Psoas muscle (tissue), 8 donors: Measurements from ENCODE around the gene LTK. TPM values are rescaled to one million over a fixed set of nuclear protein-coding genes. Genes with fewer than 3 reads are reported as not detected.
A peak's percentile ranks its signal among the peaks of the same experiment; 100 is the strongest.
"Not testable (repeated sequence)": the region's sequence is repeated elsewhere in the genome, so short reads cannot be mapped to it uniquely, and the experiment has no call there.

ENCODE experiments used
- ATAC-seq, 4 donors: fragments of 200-7000 bp; cut with Tn5 transposase; one replicate each; pipeline ENCODE4 v1.9.1; 2020; ENCODE audit warnings: moderate library complexity in 3 of 4, mild to moderate bottlenecking in 2 of 4
- DNase-seq, 2 donors: peaks; one replicate each; pipeline ENCODE4 v3.0.0-alpha.2; 2020
- H3K27ac ChIP-seq: fragments of 200-600 bp; one replicate; pipeline ENCODE4 v1.8.0; 2022
- H3K27me3 ChIP-seq, 3 donors: fragments of 200-600 bp in 1 of 3; one replicate each; pipeline versions ENCODE4 v1.6.1 to v1.8.0; 2013 to 2022; ENCODE audit warnings: low read length in 2 of 3, mild to moderate bottlenecking in 2 of 3, moderate library complexity in 1 of 3; ENCODE audit not compliant: insufficient read depth in 3 of 3
- H3K36me3 ChIP-seq, 2 donors: fragments of 200-600 bp in 1 of 2; one replicate each; pipeline versions ENCODE4 v1.6.1 to v1.8.0; 2013 to 2022; ENCODE audit warnings: low read depth in 1 of 2, mild to moderate bottlenecking in 1 of 2, moderate library complexity in 1 of 2; ENCODE audit not compliant: insufficient read depth in 1 of 2
- H3K4me1 ChIP-seq: fragments of 200-600 bp; one replicate; pipeline ENCODE4 v1.8.0; 2022
- H3K4me3 ChIP-seq: fragments of 200-600 bp; one replicate; pipeline ENCODE4 v1.8.0; 2022; ENCODE audit warnings: mild to moderate bottlenecking
- H3K9me3 ChIP-seq: fragments of 200-600 bp; one replicate; pipeline ENCODE4 v1.8.0; 2022
- WGBS, 3 donors: extraction: QIAGEN DNeasy Blood & Tissue Kit; methylation state at CpG; one replicate each; pipeline versions ENCODE4 v1.1.6 to v1.1.7; 2013; 5-methylcytosine and 5-hydroxymethylcytosine counted together
- intact Hi-C, 2 donors: fragments of 100-400 bp; cut with DNase I; formaldehyde crosslinking; loops; one replicate each; pipeline versions ENCODE4 v1.11.0 to v1.14.2; 2022
- polyA plus RNA-seq, 3 donors: library from polyadenylated mRNA; stranded (reverse); fragments of 200-250 nt; gene quantifications; one replicate each; pipeline ENCODE4 v1.2.3, GENCODE V29; 2013
- total RNA-seq, 4 donors: library from RNA; stranded (reverse); fragmentation: NEBNext Ultra II Directional in 2 of 4; extraction: Animal tissue kit (Norgen Biotek cat#: 25700) in 2 of 4; gene quantifications; one replicate each; pipeline versions ENCODE4 v1.2.1 to v1.2.4, GENCODE V29; 2021 to 2023
- TF ChIP-seq, protein P1 (sequence below): fragments of 200-600 bp; IDR thresholded peaks from one replicate; pipeline ENCODE4 v1.8.0; 2022; ENCODE audit warnings: antibody characterized with exemption
- donor health status: healthy with polysubstance abuse.
- donor health status: DM: no; HTN: no; CAD: no; lungs with moderate emphysema.
- donor health status: Bipolar disorder and iron deficiency.
- donor health status: healthy.
- donor health status: DM: yes; HTN: yes; CAD: no.
- donor health status: DM: no; HTN: no; CAD: no.
- donor health status: DM: no; HTN: no; CAD: no.
- donor health status: DM: yes; HTN: yes; CAD: no.

The LTK gene
- total and polyA plus RNA-seq, 7 donors = 0.05 to 1.1 (median 0.14) TPM; not detected in 1

DNA sequence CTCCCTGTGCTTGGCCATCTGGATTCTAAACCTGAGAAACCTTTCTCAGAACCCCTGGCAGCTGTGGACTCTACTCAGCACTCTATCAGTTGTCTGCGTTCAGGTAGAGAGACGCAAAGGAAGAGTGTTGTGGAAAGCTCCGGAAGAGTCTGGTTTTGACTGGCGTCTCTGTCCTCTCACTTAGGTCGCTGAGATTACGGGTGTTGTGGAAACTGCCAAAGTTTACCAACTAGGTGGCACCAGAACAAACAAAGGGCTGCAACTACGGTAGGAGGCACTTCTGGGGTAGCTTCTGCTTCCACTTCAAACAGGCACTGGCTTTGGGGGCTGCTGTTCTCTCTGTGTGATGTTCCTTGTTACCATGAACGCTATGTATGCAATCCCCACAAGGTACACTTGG lies 39.2 kb downstream of the LTK start:
- TF ChIP-seq, protein P1, sequence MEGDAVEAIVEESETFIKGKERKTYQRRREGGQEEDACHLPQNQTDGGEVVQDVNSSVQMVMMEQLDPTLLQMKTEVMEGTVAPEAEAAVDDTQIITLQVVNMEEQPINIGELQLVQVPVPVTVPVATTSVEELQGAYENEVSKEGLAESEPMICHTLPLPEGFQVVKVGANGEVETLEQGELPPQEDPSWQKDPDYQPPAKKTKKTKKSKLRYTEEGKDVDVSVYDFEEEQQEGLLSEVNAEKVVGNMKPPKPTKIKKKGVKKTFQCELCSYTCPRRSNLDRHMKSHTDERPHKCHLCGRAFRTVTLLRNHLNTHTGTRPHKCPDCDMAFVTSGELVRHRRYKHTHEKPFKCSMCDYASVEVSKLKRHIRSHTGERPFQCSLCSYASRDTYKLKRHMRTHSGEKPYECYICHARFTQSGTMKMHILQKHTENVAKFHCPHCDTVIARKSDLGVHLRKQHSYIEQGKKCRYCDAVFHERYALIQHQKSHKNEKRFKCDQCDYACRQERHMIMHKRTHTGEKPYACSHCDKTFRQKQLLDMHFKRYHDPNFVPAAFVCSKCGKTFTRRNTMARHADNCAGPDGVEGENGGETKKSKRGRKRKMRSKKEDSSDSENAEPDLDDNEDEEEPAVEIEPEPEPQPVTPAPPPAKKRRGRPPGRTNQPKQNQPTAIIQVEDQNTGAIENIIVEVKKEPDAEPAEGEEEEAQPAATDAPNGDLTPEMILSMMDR = no peak
- no peaks in the 10 kb centered on the region for H3K27me3 ChIP-seq
- WGBS, 3 donors = 92 to 97% (median 93%) methylated on average over 8 of the region's 8 CpGs
- H3K36me3 ChIP-seq = peaks cover 23 to 100% of the 10 kb centered on the region in 2 donors
- no peaks in the 10 kb centered on the region for H3K4me1 ChIP-seq
- no peak overlapping the region for H3K4me3 ChIP-seq
- intact Hi-C loops = no loop called here
- H3K27ac ChIP-seq = no peak overlapping the region
- H3K9me3 ChIP-seq = no peaks in the 10 kb centered on the region
- ATAC-seq (no peak), DNase-seq (no peak)

DNA sequence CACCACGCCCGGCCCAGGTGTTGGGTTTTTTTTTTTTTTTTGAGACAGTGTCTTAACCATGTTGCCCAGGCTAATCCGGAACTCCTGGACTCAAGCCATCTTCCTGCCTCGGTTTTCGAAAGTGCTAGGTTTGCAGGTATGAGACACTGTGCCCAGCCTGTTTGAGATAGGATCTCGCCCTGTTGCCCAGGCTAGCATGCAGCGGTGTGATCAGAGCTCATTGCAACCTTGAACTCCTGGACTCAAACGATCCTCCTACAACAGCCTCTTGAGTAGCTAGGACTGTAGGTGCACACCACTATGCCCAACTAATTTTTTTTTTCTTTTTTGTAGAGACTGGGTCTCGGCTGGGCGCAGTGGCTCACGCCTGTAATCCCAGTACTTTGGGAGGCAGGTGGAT lies 40.2 kb downstream of the LTK start:
- TF ChIP-seq, protein P1 = no peak
- 95 to 96% (median 96%) methylated on average over 11 of the region's 11 CpGs for WGBS, 3 donors
- Histone ChIP-seq H3K9me3 (no peaks in the 10 kb centered on the region), H3K36me3 (peaks cover 17 to 100% of the 10 kb centered on the region in 2 donors), H3K27ac (no peak overlapping the region), H3K4me1 (no peaks in the 10 kb centered on the region), H3K4me3 (no peak overlapping the region), H3K27me3 (no peaks in the 10 kb centered on the region)
- DNase-seq (no peak), ATAC-seq (no peak)
- intact Hi-C loops = no loop called here

DNA sequence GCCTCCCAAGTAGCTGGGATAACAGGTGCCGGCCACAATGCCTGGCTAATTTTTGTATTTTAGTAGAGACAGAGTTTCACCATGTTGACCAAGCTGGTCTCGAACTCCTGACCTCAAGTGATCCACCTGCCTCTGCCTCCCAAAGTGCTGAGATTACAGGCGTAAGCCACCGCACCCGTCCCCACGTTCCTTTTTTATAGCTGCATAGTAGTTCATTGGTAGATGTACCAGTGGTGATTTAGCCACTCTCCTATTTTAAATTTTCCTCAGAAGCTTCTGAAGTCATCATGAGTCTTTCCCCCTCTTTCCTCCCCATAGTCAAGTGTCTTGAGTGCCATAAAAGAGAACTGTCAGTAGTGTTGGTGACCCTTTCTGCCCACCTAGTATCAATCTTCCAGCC lies 44.0 kb downstream of the LTK start:
- H3K27me3 ChIP-seq, ATAC-seq, H3K27ac ChIP-seq, DNase-seq, H3K9me3 ChIP-seq, H3K4me3 ChIP-seq, H3K4me1 ChIP-seq: not testable (repeated sequence)
- H3K36me3 ChIP-seq = peaks cover 7 to 95% of the 10 kb centered on the region in 2 donors
- 97 to 98% (median 98%) methylated on average over 6 of the region's 6 CpGs for WGBS, 3 donors
- intact Hi-C loops = loop anchor here in 1 of 2 donors (5.0 kb wide), 1 partner anchor 343 kb away; no protein-coding TSS in a partner anchor

DNA sequence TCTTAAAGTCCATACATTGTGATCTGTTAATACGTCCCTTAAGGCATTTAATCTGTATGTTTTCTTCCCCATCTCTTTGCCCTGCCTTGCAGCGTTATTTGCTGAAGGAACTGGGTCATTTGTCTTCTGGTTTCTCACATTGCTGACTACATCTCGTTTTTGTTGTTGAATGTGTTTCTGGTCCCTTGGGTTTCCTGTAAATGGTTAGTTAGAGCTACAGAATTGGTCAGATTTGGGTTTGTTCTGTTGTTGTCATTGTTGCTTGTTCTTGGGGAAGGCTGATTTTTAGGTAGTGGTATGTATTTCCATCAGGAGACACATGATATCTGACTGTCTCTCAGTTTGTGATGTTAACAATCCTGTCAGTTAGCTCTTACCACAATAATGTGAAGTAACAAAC lies 46.9 kb downstream of the LTK start:
- no peak for DNase-seq
- ATAC-seq = no peak
- intact Hi-C loops = loop anchor here in 1 of 2 donors (5.0 kb wide), 1 partner anchor 346 kb away; no protein-coding TSS in a partner anchor
- Histone ChIP-seq H3K27ac (no peak overlapping the region), H3K9me3 (no peaks in the 10 kb centered on the region), H3K36me3 (peaks cover 7 to 91% of the 10 kb centered on the region in 2 donors), H3K4me1 (no peaks in the 10 kb centered on the region), H3K4me3 (no peak overlapping the region), H3K27me3 (no peaks in the 10 kb centered on the region)
- TF ChIP-seq, protein P1 = no peak
- 63 to 85% (median 67%) methylated on average over 3 of the region's 3 CpGs for WGBS, 3 donors

DNA sequence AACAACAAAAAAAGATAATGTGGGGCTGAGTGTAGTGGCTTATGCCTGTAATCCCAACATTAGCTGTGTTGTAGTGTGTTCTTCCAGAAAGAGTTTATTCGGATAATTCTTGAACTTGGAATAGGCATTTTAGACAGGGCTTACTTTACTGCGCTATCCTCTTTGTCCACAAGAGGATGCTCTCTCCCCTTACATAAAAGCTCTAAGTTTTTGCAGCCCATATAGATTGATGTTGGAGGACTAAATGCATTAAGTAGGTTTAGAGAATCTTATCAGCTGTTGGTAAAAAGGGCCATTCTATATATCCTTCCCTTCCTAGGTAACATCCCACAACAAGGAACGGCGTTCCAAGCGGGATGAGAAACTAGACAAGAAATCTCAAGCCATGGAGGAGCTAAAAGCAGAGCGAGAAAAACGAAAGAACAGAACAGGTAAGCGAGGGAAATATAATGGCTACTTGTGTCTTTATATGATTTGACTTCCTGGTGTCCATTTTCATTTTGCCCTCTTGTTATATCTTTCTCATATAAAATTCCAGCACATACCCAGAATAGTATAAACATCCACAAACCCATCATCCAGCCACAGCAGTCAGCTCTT lies 47.7 kb downstream of the LTK start:
- ATAC-seq = no peak
- Histone ChIP-seq H3K9me3 (no peaks in the 10 kb centered on the region), H3K4me3 (no peak overlapping the region), H3K27me3 (no peaks in the 10 kb centered on the region), H3K36me3 (peaks cover 4 to 83% of the 10 kb centered on the region in 2 donors), H3K4me1 (no peaks in the 10 kb centered on the region), H3K27ac (no peak overlapping the region)
- DNase-seq = no peak
- intact Hi-C loops = loop anchor here in 1 of 2 donors (5.0 kb wide), 1 partner anchor 346 kb away; no protein-coding TSS in a partner anchor
- TF ChIP-seq, protein P1 = peak; percentile 67
- 89 to 92% (median 91%) methylated on average over 8 of the region's 8 CpGs for WGBS, 3 donors
